SK-N-SH (cell line): ENCODE results near the gene DUSP1.

Source experiments
- EZH2phosphoT487 ChIP-seq: fragments of 200-600 bp; sonication (generic); IDR thresholded peaks from 2 replicates; pipeline ENCODE4 v1.6.1; 2017; ENCODE audit warnings: low read depth, mixed run types, mild to moderate bottlenecking, antibody characterized with exemption, moderate library complexity, borderline replicate concordance
- FOXM1 ChIP-seq: IDR thresholded peaks from 2 replicates; pipeline ENCODE4 v1.4.0; 2012; ENCODE audit warnings: low read depth, mild to moderate bottlenecking
- JUND ChIP-seq: IDR thresholded peaks from 2 replicates; pipeline ENCODE4 v1.4.0; 2012
- RCOR1 ChIP-seq: fragments of 150-350 bp; IDR thresholded peaks from 2 replicates; pipeline ENCODE4 v1.6.1; 2017; ENCODE audit warnings: antibody characterized with exemption, low read length
- TF ChIP-seq, protein P1 (sequence below): IDR thresholded peaks from 2 replicates; pipeline ENCODE4 v1.4.0; 2012; ENCODE audit warnings: low read depth, borderline replicate concordance
- TF ChIP-seq, protein P2 (sequence below): fragments of 200-600 bp; sonication (generic); IDR thresholded peaks from 2 replicates; pipeline ENCODE4 v1.6.1; 2017; ENCODE audit warnings: antibody characterized with exemption, mild to moderate bottlenecking, moderate library complexity

DNA sequence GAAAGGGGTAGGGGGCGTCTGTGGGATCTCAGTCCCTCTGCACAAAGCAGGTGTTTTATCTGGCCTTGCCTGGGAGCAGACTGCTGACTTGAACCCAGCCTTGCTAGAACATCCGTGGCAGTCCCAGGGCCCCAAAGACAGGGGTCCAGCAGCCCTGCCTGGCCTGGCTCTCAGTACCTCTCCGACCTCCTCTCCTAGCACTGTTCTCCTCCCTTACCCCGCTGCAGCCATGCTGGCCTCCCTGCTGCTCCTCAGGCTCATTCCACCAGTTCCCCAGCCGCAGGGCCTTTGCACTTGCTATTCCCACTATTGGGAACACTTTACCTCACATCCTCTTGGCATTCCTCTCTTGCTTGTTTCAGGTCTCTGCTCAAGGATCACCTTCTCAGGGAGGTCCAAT lies 45.2 kb downstream of the DUSP1 start:
- TF ChIP-seq FOXM1 (no peak), RCOR1 (no peak), EZH2phosphoT487 (no peak), JUND (no peak)
- TF ChIP-seq, protein P1, sequence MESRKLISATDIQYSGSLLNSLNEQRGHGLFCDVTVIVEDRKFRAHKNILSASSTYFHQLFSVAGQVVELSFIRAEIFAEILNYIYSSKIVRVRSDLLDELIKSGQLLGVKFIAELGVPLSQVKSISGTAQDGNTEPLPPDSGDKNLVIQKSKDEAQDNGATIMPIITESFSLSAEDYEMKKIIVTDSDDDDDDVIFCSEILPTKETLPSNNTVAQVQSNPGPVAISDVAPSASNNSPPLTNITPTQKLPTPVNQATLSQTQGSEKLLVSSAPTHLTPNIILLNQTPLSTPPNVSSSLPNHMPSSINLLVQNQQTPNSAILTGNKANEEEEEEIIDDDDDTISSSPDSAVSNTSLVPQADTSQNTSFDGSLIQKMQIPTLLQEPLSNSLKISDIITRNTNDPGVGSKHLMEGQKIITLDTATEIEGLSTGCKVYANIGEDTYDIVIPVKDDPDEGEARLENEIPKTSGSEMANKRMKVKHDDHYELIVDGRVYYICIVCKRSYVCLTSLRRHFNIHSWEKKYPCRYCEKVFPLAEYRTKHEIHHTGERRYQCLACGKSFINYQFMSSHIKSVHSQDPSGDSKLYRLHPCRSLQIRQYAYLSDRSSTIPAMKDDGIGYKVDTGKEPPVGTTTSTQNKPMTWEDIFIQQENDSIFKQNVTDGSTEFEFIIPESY, result no peak
- TF ChIP-seq, protein P2, sequence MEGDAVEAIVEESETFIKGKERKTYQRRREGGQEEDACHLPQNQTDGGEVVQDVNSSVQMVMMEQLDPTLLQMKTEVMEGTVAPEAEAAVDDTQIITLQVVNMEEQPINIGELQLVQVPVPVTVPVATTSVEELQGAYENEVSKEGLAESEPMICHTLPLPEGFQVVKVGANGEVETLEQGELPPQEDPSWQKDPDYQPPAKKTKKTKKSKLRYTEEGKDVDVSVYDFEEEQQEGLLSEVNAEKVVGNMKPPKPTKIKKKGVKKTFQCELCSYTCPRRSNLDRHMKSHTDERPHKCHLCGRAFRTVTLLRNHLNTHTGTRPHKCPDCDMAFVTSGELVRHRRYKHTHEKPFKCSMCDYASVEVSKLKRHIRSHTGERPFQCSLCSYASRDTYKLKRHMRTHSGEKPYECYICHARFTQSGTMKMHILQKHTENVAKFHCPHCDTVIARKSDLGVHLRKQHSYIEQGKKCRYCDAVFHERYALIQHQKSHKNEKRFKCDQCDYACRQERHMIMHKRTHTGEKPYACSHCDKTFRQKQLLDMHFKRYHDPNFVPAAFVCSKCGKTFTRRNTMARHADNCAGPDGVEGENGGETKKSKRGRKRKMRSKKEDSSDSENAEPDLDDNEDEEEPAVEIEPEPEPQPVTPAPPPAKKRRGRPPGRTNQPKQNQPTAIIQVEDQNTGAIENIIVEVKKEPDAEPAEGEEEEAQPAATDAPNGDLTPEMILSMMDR, result no peak
